ENCODE results near the gene MAP3K13.
"Not testable (repeated sequence)": the region's sequence is repeated elsewhere in the genome, so short reads cannot be mapped to it uniquely, and the experiment has no call there.

Gene MAP3K13

DNA sequence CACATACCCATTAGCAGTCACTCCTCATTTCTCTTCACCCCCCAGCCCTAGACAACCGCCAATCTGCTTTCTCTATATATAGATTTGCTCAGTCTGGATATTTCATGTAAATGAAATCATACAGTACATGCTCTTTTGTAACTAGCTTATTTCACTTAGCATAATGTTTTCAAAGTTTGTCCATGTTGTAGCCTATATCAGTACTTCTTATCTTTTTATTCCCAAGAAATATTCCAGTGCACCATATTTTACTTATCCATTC lies 3.1 kb downstream of the MAP3K13 start:
- TF ChIP-seq, protein P1, sequence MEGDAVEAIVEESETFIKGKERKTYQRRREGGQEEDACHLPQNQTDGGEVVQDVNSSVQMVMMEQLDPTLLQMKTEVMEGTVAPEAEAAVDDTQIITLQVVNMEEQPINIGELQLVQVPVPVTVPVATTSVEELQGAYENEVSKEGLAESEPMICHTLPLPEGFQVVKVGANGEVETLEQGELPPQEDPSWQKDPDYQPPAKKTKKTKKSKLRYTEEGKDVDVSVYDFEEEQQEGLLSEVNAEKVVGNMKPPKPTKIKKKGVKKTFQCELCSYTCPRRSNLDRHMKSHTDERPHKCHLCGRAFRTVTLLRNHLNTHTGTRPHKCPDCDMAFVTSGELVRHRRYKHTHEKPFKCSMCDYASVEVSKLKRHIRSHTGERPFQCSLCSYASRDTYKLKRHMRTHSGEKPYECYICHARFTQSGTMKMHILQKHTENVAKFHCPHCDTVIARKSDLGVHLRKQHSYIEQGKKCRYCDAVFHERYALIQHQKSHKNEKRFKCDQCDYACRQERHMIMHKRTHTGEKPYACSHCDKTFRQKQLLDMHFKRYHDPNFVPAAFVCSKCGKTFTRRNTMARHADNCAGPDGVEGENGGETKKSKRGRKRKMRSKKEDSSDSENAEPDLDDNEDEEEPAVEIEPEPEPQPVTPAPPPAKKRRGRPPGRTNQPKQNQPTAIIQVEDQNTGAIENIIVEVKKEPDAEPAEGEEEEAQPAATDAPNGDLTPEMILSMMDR (IDR thresholded peaks at IDR 0.05; ENCODE audit: extremely low read depth, insufficient read depth, missing control alignments), result no peak
- no peak for DNase-seq (ENCODE audit: low spot score)
- in situ Hi-C loops (cut with MboI; ENCODE audit: low pct_unique_long_range_greater_than_20kb, low sequenced_read_pairs, unreplicated experiment), result no loop called here

DNA sequence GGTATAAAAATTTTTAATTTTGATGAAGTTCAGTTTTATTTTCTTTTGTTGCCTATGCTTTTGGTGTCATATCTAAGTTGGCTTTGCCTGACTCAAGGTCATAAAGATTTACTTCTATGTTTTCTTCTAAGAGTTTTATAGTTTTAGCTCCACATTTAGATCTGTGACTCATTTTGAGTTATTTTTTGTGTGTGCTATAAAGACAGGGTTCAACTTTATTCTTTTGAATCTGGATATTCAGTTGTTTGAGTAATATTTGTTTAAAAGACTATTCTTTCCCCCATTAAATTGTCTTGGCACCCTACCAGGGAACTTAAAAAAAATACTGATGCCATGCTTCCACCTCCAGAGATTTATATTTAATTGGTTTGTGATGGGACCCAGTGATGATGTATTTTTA lies 4.0 kb downstream of the MAP3K13 start:
- TF ChIP-seq, protein P1 (IDR thresholded peaks at IDR 0.05; ENCODE audit: extremely low read depth, insufficient read depth, missing control alignments), result no peak
- DNase-seq (ENCODE audit: low spot score), result no peak
- in situ Hi-C loops (cut with MboI; ENCODE audit: low pct_unique_long_range_greater_than_20kb, low sequenced_read_pairs, unreplicated experiment), result no loop called here

DNA sequence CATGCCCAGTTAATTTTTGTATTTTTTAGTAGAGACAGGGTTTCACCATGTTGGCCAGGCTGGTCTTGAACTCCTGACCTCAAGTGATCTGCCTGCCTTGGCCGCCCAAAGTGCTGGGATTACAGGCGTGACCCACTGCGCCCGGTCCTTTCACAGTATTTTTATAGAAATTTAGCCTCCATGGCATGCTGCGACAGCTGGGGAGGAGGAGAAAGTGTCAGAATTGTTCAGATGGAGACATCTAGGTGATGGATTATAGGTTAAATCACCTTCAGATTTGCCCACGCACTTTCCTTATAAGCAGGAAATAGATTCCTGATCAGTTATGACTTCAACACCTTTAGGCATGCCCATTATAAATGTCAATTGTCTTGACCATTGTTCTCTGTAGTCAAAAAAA lies 7.4 kb downstream of the MAP3K13 start:
- in situ Hi-C loops (cut with MboI; ENCODE audit: low pct_unique_long_range_greater_than_20kb, low sequenced_read_pairs, unreplicated experiment); DNase-seq (ENCODE audit: low spot score): not testable (repeated sequence)

DNA sequence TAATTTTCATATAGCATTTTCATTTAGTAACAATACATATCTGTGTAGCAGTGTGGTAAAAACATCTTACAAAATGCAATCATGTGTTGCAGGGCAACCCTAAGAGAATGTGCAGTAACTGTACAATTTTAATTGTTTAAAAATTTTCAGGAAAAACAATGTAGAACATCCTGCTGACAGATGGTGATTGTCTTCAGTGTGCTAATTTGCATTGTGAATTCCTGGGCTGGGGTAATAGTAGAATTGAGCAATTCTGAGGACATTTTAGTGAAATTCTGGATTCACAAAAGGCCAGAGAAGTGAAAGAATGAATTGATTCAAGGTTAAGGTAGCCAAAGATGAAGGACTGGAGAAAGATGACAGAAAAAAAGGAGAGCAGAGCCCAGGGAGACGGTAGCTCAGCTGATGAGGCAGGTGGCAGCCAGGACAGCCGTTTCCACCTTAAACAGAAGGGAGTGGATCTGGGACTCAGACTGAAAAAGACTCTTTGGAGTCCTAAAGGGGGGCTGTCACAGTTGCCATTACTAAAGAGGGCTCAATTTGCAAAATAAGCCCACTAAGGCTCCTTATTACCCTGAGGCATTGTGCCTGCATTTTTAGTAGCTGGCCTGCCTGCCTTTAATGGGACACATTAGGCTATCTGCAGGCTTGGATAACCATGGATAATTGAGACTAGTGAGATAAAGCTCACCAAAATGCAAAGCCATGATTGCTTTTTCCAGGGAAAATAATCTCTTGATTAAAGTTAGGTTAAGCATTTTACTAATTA lies 8.6 kb downstream of the MAP3K13 start:
- in situ Hi-C loops (cut with MboI; ENCODE audit: low pct_unique_long_range_greater_than_20kb, low sequenced_read_pairs, unreplicated experiment), result no loop called here
- DNase-seq (ENCODE audit: low spot score), result no peak
- TF ChIP-seq, protein P1 (IDR thresholded peaks at IDR 0.05; ENCODE audit: extremely low read depth, insufficient read depth, missing control alignments), result no peak

DNA sequence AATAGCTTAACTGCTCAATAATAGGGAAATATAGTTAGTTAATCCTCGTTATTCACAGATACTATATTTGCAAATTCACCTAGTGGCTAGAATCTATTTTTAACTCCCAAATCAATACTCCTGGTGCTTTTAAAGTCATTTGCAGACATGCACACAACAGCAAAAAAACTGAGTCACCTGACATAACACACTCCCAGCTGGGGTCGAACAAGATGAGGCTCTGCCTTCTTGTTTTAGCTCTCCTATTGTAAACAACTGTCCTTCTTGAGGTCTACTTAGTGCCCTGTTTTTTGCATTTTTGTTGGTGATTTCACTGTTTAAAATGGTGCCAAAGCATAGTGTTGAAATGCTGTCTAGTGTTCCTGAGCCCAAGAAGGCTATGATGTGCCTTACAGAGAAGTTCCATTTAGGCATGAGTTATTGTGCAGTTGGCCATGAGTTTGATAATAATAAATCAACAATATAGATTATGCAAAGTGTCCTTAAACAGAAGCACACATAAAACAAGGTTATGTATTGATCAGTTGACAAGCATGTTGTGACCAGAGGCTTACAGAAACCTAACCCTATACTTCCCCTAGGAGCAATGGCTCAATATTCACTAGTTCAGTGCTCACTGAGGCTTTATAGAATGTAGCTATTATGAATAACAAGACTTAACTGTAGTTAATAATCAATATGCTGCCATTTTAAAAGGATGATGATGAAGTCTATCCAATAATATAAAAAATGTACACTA lies 18.6 kb downstream of the MAP3K13 start:
- in situ Hi-C loops (cut with MboI; ENCODE audit: low pct_unique_long_range_greater_than_20kb, low sequenced_read_pairs, unreplicated experiment), result no loop called here
- TF ChIP-seq, protein P1 (IDR thresholded peaks at IDR 0.05; ENCODE audit: extremely low read depth, insufficient read depth, missing control alignments), result no peak
- DNase-seq (ENCODE audit: low spot score), result no peak

DNA sequence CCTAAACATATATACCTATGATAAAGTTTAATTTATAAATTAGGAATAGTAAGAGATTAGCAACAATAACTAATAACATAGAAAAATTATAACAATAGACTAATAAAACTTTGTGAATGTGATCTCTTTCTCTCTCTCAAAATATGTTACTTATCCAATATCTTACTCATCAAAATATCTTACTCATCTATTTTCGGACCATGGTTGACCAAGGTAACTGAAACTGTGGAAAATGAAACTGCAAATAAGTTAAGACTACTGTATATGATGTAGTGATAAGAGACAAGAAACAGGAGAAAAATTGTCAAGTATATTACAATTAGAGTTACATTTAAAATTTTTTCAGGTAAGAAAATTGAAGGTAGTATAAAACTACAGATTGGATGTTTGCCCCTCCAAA lies 19.2 kb downstream of the MAP3K13 start:
- TF ChIP-seq, protein P1 (IDR thresholded peaks at IDR 0.05; ENCODE audit: extremely low read depth, insufficient read depth, missing control alignments), result no peak
- no peak for DNase-seq (ENCODE audit: low spot score)
- in situ Hi-C loops (cut with MboI; ENCODE audit: low pct_unique_long_range_greater_than_20kb, low sequenced_read_pairs, unreplicated experiment), result no loop called here

DNA sequence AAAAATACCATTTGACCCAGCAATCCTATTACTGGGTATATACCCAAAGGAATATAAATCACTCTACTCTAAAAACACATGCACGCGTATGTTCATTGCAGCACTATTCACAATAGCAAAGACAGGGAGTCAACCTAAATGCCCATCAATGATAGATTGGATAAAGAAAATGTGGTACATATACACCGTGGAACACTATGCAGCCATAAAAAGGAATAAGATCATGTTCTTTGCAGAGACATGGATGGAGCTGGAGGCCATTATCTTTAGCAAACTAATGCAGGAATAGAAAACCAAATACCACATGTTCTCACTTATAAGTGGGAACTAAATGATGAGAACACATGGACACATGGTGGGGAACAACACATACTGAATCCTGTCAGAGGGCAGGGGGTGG lies 23.6 kb downstream of the MAP3K13 start:
- in situ Hi-C loops (cut with MboI; ENCODE audit: low pct_unique_long_range_greater_than_20kb, low sequenced_read_pairs, unreplicated experiment), result not testable (repeated sequence)

More for the DNA sequence above, 23.6 kb downstream of the MAP3K13 start:
- DNase-seq (ENCODE audit: low spot score), result not testable (repeated sequence)
